Breast epithelium (tissue), 4 donors: ENCODE data around the gene SLC25A24. TPM values are rescaled to one million over a fixed set of nuclear protein-coding genes. Genes with fewer than 3 reads are reported as not detected.
"Not testable (repeated sequence)": the region's sequence is repeated elsewhere in the genome, so short reads cannot be mapped to it uniquely, and the experiment has no call there.

Experiments
- DNase-seq, 2 donors: peaks; one replicate each; pipeline ENCODE4 v3.0.0-alpha.2; 2019; ENCODE audit warnings: low spot score in 2 of 2
- H3K27ac ChIP-seq, 2 donors: fragments of 200-600 bp; sonication (generic) in 1 of 2; one replicate each; pipeline ENCODE4 v1.5.1; 2016 to 2019; ENCODE audit warnings: mild to moderate bottlenecking in 1 of 2
- H3K27me3 ChIP-seq, 2 donors: fragments of 200-600 bp; sonication (generic) in 1 of 2; one replicate each; pipeline versions ENCODE4 v1.5.1 to v1.6.0; 2017 to 2019; ENCODE audit warnings: control low read depth in 1 of 2, mild to moderate bottlenecking in 1 of 2
- H3K36me3 ChIP-seq: fragments of 200-600 bp; one replicate; pipeline ENCODE4 v1.5.1; 2019
- H3K4me1 ChIP-seq, 2 donors: fragments of 200-600 bp; sonication (generic); one replicate each; pipeline ENCODE4 v1.5.1; 2016 to 2019; ENCODE audit warnings: control low read depth in 1 of 2
- H3K4me3 ChIP-seq, 3 donors: fragments of 200-600 bp; sonication (generic); 1 replicate in 2 of 3; 2 replicates in 1 of 3; pipeline ENCODE4 v1.5.1; 2016 to 2019; ENCODE audit warnings: mild to moderate bottlenecking in 3 of 3, moderate library complexity in 2 of 3
- H3K9me3 ChIP-seq, 2 donors: fragments of 200-600 bp; sonication (generic) in 1 of 2; one replicate each; pipeline ENCODE4 v1.5.1; 2016 to 2019; ENCODE audit warnings: control low read depth in 1 of 2
- CTCF ChIP-seq, 3 donors: fragments of 450-650 bp; IDR thresholded peaks; one replicate each; pipeline ENCODE4 v1.5.1; 2016 to 2017; ENCODE audit warnings: antibody characterized with exemption in 3 of 3, mild to moderate bottlenecking in 3 of 3, moderate library complexity in 3 of 3
- POLR2A ChIP-seq: fragments of 450-650 bp; IDR thresholded peaks from one replicate; pipeline ENCODE4 v1.6.1; 2016; ENCODE audit warnings: antibody characterized with exemption, mild to moderate bottlenecking, moderate library complexity
- POLR2AphosphoS5 ChIP-seq, 3 donors: sonication (generic); formaldehyde crosslinking; IDR thresholded peaks; one replicate each; pipeline ENCODE4 v1.6.1; 2017; ENCODE audit warnings: antibody characterized with exemption in 3 of 3
- intact Hi-C: fragments of 100-400 bp; cut with DNase I; formaldehyde crosslinking; loops from one replicate; pipeline ENCODE4 v1.15.1; 2023; ENCODE audit warnings: low total_unique reads
- total RNA-seq, 3 donors: library from RNA; depleted of rRNA; stranded (reverse); fragments of >200 nt; gene quantifications; one replicate each; pipeline ENCODE4 v1.1.0, GENCODE V29; 2016

The SLC25A24 gene
- total RNA-seq, 3 donors from 2014 or later: 40.3 to 53.0 (median 45.1) TPM

GRCh38 chr1:108151548-108151947 lies 48.6 kb downstream of the SLC25A24 start:
- no peaks in the 10 kb centered on the region for H3K4me1 ChIP-seq
- H3K27me3 ChIP-seq: no peaks in the 10 kb centered on the region
- H3K36me3 ChIP-seq: no peaks in the 10 kb centered on the region
- H3K4me3 ChIP-seq: no peak overlapping the region
- no peak for DNase-seq
- TF ChIP-seq POLR2AphosphoS5 (IDR thresholded peaks at IDR 0.05) (no peak), CTCF (IDR thresholded peaks at IDR 0.05) (no peak), POLR2A (no peak)
- H3K9me3 ChIP-seq: no peaks in the 10 kb centered on the region
- H3K27ac ChIP-seq: no peak overlapping the region
- intact Hi-C loops: no loop called here

- intact Hi-C loops: no loop called here
- H3K27me3 ChIP-seq: no peaks in the 10 kb centered on the region
- no peaks in the 10 kb centered on the region for H3K4me1 ChIP-seq
- no peak overlapping the region for H3K27ac ChIP-seq
- no peak overlapping the region for H3K4me3 ChIP-seq
- no peak for TF ChIP-seq CTCF (IDR thresholded peaks at IDR 0.05)
- no peak for TF ChIP-seq POLR2AphosphoS5 (IDR thresholded peaks at IDR 0.05)
- TF ChIP-seq POLR2A: no peak
- no peak for DNase-seq
- peaks cover 0 to 6% of the 10 kb centered on the region in 2 donors for H3K9me3 ChIP-seq
- H3K36me3 ChIP-seq: no peaks in the 10 kb centered on the region
These were observed 50.2 kb downstream of the SLC25A24 start for GRCh38 chr1:108149796-108150467.

GRCh38 chr1:108144569-108144968 lies 55.6 kb downstream of the SLC25A24 start:
- H3K27ac ChIP-seq, DNase-seq, H3K27me3 ChIP-seq, intact Hi-C loops, H3K4me1 ChIP-seq, H3K4me3 ChIP-seq, H3K36me3 ChIP-seq, H3K9me3 ChIP-seq: not testable (repeated sequence)

- no peak overlapping the region for H3K4me3 ChIP-seq
- H3K36me3 ChIP-seq: no peaks in the 10 kb centered on the region
- H3K27ac ChIP-seq: no peak overlapping the region
- DNase-seq: no peak
- H3K4me1 ChIP-seq: no peaks in the 10 kb centered on the region
- TF ChIP-seq POLR2AphosphoS5 (IDR thresholded peaks at IDR 0.05) (no peak), POLR2A (no peak), CTCF (IDR thresholded peaks at IDR 0.05) (no peak)
- no peaks in the 10 kb centered on the region for H3K27me3 ChIP-seq
- H3K9me3 ChIP-seq: peaks cover 0 to 6% of the 10 kb centered on the region in 2 donors
- intact Hi-C loops: no loop called here
These were observed 57.3 kb downstream of the SLC25A24 start for GRCh38 chr1:108142773-108143394.

- Histone ChIP-seq H3K4me3 (no peak overlapping the region), H3K9me3 (peaks cover 0 to 6% of the 10 kb centered on the region in 2 donors), H3K27me3 (no peaks in the 10 kb centered on the region), H3K27ac (no peak overlapping the region), H3K36me3 (no peaks in the 10 kb centered on the region), H3K4me1 (no peaks in the 10 kb centered on the region)
- intact Hi-C loops: no loop called here
- no peak for DNase-seq
- no peak for TF ChIP-seq POLR2A
- TF ChIP-seq POLR2AphosphoS5 (IDR thresholded peaks at IDR 0.05): no peak
- no peak for TF ChIP-seq CTCF (IDR thresholded peaks at IDR 0.05)
These were observed 57.9 kb downstream of the SLC25A24 start for GRCh38 chr1:108142258-108142657.
